Stimulated activated naive CD4-positive, alpha-beta T cell (primary cell): ENCODE measurements around the gene XRCC1.
A peak's percentile ranks its signal among the peaks of the same experiment; 100 is the strongest.
"Not testable (repeated sequence)": the region's sequence is repeated elsewhere in the genome, so short reads cannot be mapped to it uniquely, and the experiment has no call there.

Source experiments
- DNase-seq, 6 experiments: peaks; one replicate each; lab custom pipeline; 2025; lab: John Stamatoyannopoulos, UW

XRCC1 gene

DNA sequence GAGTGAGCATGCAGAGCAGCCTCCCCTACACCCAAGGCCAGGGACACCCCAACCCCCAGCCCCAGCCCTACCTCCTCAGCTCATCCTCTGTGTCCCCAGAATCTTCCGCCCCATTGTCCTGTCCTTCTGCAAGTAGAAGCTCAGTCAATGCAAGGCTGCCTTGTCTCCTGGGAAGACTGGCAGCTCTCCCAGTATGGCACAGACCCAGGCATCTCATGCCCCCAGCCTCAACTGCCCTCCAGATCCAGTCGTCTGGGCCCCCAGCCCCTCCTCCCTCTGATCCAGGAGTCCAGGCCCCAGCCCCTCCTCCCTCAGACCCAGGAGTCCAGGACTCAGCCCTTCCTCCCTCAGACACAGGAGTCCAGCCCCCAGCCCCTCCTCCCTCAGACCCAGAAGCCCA, 29.3 kb downstream of the XRCC1 start:
- DNase-seq, result no peak

DNA sequence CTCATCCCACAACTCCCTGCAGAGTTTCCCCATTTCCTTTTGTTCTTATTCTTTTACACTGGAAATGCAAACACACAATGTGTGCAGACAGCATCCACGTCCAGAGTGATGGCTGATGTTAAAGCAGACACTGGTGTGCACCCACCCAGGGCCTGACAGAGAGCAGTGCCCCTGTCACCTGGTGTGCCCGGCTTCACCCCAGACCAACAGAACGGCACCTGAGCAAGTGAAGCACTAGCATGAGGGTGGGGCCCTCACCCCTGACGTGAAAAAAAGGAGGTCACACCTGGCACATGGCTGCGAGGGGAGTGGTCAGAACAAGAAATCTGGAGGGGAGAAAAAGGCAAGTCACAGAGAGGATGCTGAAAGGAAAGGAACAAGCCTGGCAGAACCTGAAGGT, 30.1 kb downstream of the XRCC1 start:
- no peak for DNase-seq

DNA sequence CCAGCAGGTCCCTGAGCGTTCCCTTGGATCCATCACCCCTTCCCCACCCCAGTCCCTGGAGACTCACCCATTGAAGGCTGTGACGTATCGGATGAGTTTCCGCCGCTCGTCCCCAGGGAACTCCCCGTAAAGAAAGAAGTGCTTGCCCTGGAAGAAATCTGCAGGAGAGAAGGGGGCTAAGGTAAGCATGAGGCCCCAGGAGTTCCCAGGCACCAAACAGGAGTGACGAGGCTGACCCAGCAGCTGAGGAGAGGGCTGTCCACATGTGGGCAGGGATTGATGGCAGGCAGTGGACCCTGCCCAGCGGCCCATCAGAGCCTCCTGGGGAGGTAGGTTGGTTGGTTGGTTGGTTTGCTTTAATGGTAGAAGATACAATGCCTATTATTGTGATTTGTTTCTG, 31.2 kb downstream of the XRCC1 start:
- DNase-seq, result no peak

DNA sequence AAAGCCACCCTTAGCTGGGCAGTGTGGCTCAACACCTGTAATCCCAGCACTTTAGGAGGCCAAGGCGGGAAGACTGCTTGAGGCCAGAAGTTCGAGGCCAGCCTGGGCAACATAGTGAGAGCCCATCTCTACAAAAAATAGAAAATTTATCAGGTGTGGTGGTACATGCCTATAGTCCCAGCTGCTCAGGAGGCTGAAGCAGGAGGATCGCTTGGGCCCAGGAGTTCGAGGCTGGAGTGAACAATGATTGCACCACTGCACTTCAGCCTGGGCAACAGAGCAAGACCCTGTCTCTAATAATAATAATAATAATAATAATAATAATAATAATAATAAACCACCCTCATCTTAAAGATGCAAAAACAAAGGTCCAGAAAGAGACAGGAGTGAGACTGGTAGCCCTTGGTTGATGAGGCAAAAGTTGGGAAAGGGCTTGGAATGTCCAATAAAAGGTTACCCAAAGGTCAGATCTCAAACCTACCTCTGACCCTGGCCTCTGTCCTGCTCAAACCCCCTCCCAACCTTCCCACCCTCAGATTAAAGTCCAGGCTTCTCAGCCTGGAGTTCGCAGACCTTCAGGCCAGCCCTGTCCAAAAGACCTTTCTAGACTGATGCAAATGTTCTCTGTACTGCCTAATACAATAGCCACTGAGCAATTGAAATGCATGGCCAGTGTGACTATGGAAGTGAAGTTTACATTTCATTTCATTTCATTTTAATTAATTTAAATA, 33.2 kb downstream of the XRCC1 start:
- DNase-seq, result no peak

DNA sequence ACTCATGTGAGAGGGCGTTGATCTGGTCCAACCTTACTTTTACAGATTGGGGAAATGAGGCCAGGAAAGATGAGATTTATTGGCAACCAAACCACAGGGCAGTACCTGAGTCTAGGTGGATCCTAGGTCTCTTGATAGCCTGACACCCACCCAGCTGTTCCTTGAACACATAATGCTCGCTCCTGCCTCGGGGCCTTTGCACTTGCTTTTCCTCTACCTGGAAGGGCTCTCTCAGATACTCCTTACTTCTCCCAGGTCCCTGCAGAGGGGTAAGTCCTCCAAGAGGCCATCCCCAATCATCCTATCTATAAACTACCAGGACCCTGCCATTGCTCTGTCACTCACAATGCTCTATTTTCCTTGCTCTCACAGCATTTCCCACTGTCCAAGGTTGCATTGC, 34.9 kb downstream of the XRCC1 start:
- no peak for DNase-seq

DNA sequence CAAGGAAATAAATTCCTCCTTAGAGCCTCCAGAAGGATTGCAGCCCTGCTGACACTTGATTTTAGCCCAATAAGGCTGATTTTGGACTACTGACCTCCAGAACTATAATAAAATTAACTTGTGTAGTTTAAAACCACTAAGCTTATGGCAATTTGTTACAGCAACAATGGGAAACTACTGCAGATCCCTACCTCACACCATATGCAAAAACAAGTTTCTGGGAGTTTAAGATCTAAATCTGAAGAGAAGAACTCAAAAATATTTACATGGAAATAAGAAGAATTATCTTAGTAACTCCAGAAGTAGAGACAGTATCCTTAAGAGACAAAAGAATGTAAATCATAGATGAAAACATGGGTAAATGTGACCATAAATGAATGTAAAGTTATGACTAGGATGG, 36.4 kb downstream of the XRCC1 start:
- DNase-seq, result no peak

DNA sequence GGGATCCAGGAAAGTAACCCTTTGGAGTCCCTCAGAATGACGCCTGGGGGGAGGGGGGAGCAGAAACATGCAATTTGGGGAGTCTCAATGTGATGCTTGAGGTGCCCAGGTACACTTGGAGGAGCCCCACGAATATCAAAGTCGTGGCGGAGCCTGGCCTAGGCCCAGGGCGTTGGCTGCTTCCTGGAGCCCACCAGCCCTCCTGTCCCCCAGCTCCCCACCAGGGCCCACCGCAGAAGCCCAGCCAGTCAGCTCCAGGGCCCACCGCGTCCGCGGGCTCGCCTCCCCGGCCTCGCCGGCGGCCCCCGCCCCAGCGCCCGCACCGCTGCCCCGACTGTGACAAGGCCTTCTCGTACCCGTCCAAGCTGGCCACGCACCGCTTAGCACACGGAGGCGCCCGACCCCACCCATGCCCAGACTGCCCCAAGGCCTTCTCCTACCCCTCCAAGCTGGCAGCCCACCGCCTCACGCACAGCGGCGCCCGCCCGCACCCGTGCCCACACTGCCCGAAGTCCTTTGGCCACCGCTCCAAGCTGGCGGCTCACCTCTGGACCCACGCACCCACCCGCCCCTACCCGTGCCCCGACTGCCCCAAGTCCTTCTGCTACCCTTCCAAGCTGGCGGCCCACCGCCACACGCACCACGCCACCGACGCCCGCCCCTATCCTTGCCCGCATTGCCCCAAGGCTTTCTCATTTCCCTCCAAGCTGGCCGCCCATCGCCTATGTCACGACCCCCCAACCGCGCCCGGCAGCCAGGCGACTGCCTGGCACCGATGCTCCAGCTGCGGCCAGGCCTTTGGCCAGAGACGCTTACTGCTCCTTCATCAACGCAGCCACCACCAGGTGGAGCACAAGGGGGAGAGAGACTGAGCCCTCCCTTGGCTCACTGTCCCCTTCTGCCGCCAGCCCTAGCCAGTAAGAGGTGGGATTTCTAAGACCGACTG, 40.2 kb downstream of the XRCC1 start:
- DNase-seq, result peak in 4 of 6 experiments; percentile 5 to 24 (median 12)

DNA sequence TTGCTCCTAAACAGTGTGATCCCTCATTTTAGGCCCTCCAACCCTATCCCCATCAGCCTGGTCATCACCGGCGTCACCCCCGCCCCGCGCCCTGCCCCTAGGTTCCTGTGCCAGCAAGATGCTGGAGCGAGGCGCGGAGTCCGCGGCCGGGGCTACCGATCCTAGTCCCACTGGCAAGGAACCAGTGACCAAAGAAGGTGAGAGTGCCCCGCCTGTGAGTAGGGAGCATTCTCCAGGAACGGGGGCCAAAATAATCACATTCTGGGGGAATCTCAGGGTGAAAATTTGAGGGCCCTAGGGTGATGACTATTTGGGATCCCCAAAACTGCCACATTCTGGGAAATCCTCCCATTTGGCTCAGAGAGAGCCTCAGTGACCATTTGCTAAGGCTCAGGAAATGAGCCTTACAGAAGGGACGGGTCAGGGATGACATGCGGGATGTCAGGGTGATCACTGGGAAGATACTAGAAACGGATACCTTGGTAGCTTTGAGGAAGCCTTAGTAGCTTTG, 41.0 kb downstream of the XRCC1 start:
- DNase-seq, result no peak

DNA sequence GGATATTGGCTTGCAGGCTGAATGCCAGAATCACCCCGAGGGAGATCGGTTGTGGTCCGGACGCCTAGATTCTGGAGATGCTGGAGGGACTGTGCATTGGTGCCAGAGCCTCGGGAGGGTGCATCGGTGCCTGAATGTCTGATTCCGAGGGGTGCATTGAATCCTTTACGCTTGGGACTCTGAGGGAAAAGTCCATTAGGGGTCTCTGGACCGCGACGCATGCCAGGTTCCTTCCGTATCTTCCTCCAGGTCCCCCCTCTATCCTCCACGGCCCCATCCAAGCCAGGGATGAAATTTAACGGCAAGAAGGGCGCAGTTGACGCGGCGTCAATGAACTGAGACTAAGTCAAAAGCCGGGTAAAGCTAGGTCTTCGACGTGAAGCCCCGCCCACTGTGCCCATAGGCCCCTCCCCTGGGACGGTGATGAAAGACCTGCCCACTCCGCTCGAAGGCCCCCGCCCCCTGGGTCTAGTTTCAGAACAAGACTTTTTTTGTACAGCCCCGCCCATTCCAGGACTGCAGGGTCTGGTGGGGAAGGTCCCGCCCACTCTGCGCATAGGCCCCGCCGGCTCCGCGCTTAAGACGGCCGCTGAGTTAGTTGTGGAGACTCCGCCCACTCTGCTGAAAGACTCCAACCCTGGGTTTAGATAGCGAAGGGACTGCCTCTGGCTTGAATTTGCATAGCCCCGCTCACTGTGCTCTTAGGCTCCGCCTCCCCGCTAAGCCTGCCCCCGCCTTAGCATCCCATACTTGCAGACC, 41.6 kb downstream of the XRCC1 start:
- peak; percentile 86 to 95 (median 92) for DNase-seq

DNA sequence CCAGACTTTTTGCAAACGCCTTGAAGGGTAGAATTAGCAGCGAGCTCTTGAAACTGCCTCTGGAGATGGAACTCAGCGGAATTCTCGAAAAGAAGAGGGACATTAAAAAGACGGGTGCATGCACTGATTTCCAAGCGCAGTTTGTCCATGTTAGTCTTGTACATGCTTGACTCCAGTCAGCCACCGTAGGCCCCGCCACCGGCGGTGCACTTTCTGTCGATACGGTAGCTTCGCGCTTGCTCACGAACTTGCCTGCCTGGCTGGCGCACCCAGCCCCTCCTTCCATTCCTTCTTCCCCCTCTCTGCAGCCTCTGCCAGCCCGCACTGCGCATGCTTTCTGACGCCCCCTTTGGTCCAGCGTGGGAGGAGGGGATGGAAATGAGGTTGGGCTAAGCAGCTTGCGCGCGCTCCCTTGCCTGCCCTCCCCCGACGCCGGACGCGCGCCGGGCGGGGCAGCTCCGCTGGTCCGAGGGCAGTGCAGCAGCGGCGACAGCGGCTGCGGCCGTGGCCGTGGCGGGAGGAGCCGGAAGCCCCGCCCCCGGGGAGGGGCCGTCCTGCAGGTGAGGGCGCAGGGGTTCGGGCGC, 42.3 kb downstream of the XRCC1 start, which contains the start of gene ZNF575:
Gene ZNF575 (plus strand): TSS at position 227 of the 584 bp plus-strand sequence. CDS start 1,235 bp downstream, outside the sequence.
- DNase-seq, result peak; percentile 72 to 86 (median 80)

DNA sequence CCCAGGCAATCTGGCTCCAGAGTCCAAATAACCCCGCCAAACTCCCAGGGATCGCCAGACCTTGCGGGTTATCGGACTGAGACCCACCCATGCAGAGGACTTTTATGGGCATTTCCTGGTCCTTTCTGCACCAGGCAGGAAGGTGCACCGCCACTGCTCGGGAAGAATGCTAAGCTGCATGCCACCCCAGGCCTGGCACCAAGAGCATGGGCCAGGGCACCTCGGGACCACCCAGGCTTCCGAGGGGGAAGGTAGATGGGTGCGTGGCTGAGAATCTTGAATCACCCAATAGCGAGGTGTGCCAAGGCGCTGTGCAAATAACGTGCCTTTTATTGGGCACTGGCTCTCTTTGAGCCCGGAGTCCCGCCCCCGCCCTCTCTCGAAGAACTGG, 42.8 kb downstream of the XRCC1 start:
- DNase-seq, result peak in 2 of 6 experiments; percentile 40 to 71

DNA sequence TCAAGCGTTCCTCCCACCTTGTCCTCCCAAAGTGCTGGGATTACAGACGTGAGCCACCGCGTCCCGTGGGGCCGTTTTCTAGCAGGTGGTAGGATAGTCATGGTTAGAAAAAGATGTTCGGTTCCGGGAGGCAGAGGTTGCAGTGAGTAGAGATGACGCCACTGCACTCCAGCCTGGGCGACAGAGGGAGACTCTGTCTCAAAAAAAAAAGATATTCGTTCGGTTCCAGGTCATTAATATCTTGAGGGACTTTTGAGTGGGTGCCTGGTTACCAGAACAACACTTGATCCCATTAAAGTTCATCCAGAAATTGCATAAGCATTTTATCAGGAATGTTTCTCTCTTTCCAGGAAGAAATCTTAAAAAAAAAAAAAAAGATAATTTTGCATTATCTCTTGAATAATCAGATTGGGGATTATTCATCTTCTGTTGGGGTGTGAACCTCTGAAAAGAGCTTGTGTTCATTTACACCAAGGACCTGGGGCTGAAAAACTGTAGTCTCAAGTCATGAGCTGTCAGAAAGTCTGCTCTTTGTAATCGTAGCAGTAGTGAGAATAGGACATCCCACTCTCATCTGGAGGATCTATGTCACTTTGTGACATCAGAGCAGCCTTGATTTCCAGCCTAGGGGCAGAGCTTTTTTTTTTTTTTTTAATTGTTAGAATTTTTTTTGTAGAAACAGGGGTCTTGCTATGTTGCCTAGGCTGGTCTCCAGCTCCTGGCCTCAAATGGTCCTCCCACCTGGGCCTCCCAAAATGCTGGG, 47.3 kb downstream of the XRCC1 start:
- no peak for DNase-seq

DNA sequence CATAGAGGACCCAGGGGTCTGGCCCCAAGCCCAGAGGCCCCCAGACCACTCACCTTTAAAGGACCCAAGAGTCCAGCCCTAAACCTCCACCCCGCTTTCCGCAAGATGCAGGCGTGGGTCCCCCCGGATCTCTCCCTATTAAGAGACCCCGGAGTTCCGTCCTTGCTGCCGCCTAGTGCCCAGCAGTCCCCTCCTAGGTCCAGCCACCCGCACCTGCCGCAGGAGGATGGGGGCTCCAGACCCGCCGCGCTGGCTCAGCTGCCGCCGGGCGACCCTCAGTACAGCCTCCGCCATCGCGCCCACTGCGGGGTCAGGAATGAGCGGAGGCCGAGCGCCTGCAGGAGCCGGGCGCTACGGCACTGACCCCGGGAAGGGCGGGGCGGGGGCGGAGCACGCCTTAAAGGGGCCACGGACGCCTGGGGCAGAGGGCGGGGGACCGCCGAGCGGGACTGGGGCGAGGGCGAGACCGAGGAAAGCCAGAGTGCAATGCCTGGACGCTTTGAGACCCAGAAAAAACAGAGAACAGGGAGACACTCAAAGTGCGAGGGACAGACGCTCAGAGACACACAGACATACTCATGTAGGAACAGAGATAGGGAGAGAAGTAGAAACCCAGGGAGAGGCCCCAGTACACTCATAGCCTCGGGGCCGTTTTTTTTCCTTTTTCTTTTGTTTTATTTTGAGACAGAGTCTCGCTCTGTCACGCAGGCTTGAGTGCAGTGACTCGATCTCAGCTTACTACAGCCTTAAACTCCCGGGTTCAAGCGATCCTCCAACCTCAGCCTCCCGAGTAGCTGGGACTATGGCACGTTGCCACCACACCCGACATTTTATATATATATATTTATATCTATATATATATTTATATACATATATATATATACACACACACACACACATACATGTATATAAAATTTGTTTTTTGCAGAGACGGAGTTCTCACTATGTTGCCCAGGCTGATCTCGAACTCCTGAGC, 48.2 kb downstream of the XRCC1 start, which contains the start of gene ETHE1:
Gene ETHE1 (minus strand): TSS at position 318 of the 976 bp plus-strand sequence. CDS start 24 bp downstream, at position 294.
- DNase-seq, result peak; percentile 21 to 65 (median 49)

DNA sequence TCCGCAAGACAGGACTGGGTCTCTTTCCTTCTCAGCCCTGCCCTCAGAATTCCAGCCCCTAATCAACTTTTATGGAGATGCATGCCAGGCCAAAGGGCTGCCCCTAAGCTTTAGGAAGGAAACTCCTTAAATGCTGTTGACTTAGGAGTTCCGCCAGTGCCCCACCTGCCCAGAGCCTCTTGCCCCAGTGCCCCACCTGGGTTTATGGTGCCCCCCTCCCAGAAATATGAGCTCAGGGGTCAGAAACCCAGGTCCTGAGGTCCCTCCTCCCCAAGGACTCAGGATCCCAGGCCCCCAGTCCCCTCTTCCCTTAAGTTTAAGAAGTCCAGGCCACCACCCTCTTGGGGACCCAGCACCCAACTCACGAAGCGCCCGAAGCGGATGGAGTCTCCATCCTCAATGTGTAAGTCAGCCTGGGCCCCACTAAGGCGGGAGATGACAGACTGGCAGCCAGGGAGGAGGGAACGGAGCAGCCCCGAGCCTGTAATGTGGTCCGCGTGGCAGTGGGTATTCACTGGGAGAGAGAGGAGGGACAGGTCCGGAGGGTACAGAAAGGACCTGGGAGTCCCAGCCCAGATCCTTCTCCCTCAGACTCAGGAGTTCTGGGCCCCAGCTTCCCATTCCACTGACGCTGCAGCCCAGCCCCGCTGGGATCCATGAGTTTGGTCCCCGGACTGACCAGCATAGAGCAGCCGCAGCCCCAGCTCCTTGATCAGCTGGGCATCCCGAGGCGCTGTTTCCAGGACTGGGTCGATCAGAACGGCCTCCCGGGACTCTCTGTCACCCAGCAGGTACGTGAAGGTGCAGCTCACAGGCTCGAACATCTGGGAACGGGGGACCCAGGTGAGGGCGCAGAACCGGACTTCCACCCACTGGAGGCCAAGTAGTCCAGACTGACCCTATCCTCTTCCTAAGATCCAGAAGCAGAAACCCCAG, 49.2 kb downstream of the XRCC1 start:
- peak in 2 of 6 experiments; percentile 18 to 32 for DNase-seq

DNA sequence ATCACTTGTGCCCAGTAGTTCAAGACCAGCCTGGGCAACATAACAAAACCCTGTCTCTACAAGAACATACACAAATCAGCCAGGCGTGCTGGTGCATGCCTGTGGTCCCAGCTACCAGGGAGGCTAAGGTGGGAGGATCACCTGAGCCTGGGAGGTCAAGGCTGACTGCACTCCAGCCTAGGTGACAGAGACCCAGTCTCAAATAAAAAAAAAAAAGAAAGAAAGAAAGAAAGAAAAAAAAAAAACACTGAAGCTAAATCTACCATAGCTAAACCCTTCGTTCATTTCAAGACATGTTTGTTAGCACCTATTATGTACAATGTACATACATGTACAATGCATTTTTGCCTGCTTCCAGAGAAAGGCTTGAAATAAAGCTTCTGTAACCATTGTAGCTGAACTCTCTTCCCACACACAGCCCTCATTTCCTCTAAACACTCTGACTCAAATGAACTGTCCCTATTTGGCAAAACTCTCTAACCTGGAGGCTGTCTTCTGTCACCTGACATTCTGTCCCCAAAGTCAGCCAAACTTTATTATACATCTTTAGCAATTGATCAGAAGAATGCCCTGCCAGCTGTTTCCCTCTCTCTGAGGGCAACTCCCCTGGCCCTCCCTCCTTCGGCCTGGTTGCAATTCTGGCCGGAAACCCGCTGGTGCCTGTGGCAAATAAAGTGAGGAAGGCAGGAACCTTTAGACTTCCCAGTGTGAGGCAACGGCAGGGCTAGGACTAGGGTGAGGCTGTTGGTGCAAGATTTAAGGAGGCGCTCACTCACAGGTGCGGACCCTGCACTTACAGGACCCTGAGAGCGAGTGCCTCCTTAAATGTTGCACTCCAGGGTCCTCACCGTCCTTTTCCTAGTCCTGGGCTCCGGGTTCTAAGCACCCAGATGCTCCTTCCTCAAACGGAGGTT, 50.1 kb downstream of the XRCC1 start:
- peak in 5 of 6 experiments; percentile 16 to 59 (median 30) for DNase-seq

DNA sequence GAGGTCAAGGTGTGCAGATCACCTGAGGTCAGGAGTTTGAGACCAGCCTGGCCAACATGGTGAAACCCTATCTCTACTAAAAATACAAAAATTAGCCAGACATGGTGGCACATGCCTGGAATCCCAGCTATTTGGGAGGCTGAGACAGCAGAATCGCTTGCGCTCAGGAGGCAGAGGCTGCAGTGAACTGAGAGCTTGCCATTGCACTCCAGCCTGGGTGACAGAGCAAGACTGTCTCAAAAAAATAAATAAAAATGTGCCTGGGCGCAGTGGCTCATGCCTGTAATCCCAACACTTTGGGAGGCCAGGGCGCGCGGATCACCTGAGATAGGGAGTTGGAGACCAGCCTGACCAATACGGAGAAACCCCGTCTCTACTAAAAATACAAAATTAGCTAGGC, 51.6 kb downstream of the XRCC1 start:
- not testable (repeated sequence) for DNase-seq

DNA sequence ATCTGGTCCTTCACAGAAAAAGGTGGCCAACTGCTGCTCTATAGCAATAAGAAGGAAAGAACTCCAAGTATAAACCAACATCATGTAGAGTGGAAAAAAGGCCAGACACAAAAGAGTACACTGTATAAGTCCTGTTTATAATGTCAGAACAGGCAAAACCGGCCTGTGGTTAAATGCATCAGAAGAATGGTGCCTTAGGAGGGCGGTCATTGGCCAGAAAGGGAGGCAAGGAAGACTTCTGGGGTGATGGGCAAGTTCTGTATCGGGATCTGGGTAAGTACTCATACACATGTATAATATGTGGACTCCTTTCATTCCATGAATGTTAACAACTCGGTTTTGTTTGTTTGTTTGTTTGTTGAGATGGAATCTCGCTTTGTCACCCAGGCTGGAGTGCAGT, 52.4 kb downstream of the XRCC1 start:
- no peak for DNase-seq
